PC-3 (cell line): ENCODE measurements around the gene RBMS2. TPM values are rescaled to one million over a fixed set of nuclear protein-coding genes. Genes with fewer than 3 reads are reported as not detected.
A peak's percentile ranks its signal among the peaks of the same experiment; 100 is the strongest.

Source experiments
- ATAC-seq: fragments of 200-7000 bp; cut with Tn5 transposase; 2 replicates; pipeline ENCODE4 v1.9.1; 2020; ENCODE audit warnings: mild to moderate bottlenecking, moderate library complexity
- BruUV-seq: library from RNA; stranded (reverse); fragments of 400-500 nt; replicated peaks from 2 replicates; lab custom pipeline; 2021; lab: Mats Ljungman, UMichigan
- CTCF ChIA-PET: fragments of 300-600 bp; sonication (Branson Sonifier 250); formaldehyde crosslinking; loops from one replicate; lab custom pipeline; 2022; ENCODE audit warnings: antibody characterized with exemption; lab: Charles Lee
- POLR2A ChIA-PET: fragments of 300-600 bp; sonication (Branson Sonifier 250); formaldehyde crosslinking; loops from one replicate; lab custom pipeline; 2022; ENCODE audit warnings: antibody characterized with exemption; ENCODE audit not compliant: unreplicated experiment; lab: Charles Lee
- DNase-seq: peaks from one replicate; pipeline ENCODE4 v3.0.0-alpha.2; 2015
- H2AFZ ChIP-seq: fragments of 300-600 bp; sonication (generic); 2 replicates; pipeline ENCODE4 v1.6.0; 2016; ENCODE audit warnings: antibody characterized with exemption, low read length
- H3F3A ChIP-seq: fragments of 300-600 bp; sonication (generic); one replicate; pipeline ENCODE4 v1.6.0; 2017; ENCODE audit warnings: antibody characterized with exemption, low read length, control low read depth, mild to moderate bottlenecking; ENCODE audit not compliant: unreplicated experiment
- H3K27ac ChIP-seq: fragments of 300-600 bp; sonication (generic); 2 replicates; pipeline ENCODE4 v1.5.1; 2016; ENCODE audit warnings: mild to moderate bottlenecking, low read length
- H3K27me3 ChIP-seq: fragments of 300-600 bp; sonication (generic); 2 replicates; pipeline ENCODE4 v1.6.1; 2016; ENCODE audit warnings: low read length, mixed read lengths
- H3K36me3 ChIP-seq: fragments of 300-600 bp; sonication (generic); 2 replicates; pipeline ENCODE4 v1.6.1; 2016; ENCODE audit warnings: low read depth, mixed run types, low read length, mixed read lengths
- H3K4me1 ChIP-seq: fragments of 300-600 bp; sonication (generic); 2 replicates; pipeline ENCODE4 v1.5.1; 2016; ENCODE audit warnings: low read length; ENCODE audit not compliant: insufficient read depth
- H3K4me2 ChIP-seq: fragments of 300-600 bp; sonication (generic); 2 replicates; pipeline ENCODE4 v1.6.0; 2016; ENCODE audit warnings: low read length
- H3K4me3 ChIP-seq: fragments of 300-600 bp; sonication (generic); 2 replicates; pipeline ENCODE4 v1.5.1; 2016; ENCODE audit warnings: mild to moderate bottlenecking, low read length, mixed read lengths
- H3K79me2 ChIP-seq: fragments of 300-600 bp; sonication (generic); 2 replicates; pipeline ENCODE4 v1.6.1; 2017; ENCODE audit warnings: low read length, mixed read lengths
- H3K9ac ChIP-seq: fragments of 300-600 bp; sonication (generic); 2 replicates; pipeline ENCODE4 v1.6.0; 2016; ENCODE audit warnings: mild to moderate bottlenecking, low read length
- H3K9me2 ChIP-seq: fragments of 300-600 bp; sonication (generic); replicated peaks from 2 replicates; pipeline ENCODE4 v1.6.1; 2016; ENCODE audit warnings: mixed run types, low read length, mixed read lengths
- H3K9me3 ChIP-seq: fragments of 300-600 bp; sonication (generic); 2 replicates; pipeline ENCODE4 v1.6.1; 2016; ENCODE audit warnings: low read length, mixed read lengths
- H4K20me1 ChIP-seq: fragments of 300-600 bp; sonication (generic); 2 replicates; pipeline ENCODE4 v1.6.1; 2016; ENCODE audit warnings: low read length, mixed read lengths
- CTCF ChIP-seq: fragments of 300-600 bp; sonication (generic); conservative IDR thresholded peaks from 2 replicates; pipeline ENCODE4 v1.5.1; 2017; ENCODE audit warnings: antibody characterized with exemption, low read depth, mild to moderate bottlenecking, low read length
- EZH2 ChIP-seq: fragments of 300-600 bp; sonication (generic); IDR thresholded peaks from one replicate; pipeline ENCODE4 v1.6.1; 2017; ENCODE audit warnings: antibody characterized with exemption, mild to moderate bottlenecking, low read length; ENCODE audit not compliant: unreplicated experiment
- EZH2phosphoT487 ChIP-seq: fragments of 300-600 bp; sonication (generic); IDR thresholded peaks from 2 replicates; pipeline ENCODE4 v1.6.1; 2018; ENCODE audit warnings: mild to moderate bottlenecking, antibody characterized with exemption, low read length, borderline replicate concordance
- intact Hi-C: fragments of 100-400 bp; cut with micrococcal nuclease; formaldehyde crosslinking; loops from 2 replicates; pipeline ENCODE4 v1.9.0; 2023
- total RNA-seq: library from RNA; depleted of rRNA; stranded (reverse); fragments of >200 nt; gene quantifications from 2 replicates; pipeline ENCODE4 v1.2.3, GENCODE V29; 2014

Gene RBMS2
- total RNA-seq, 1 experiment from 2014 or later = 10.2 TPM

GRCh38 chr12:56530390-56531055, 8.9 kb downstream of the RBMS2 start:
- H3K36me3 ChIP-seq = peaks cover 11% of the 10 kb centered on the region; the same call in 1 of the 2 replicates
- H4K20me1 ChIP-seq = no peaks in the 10 kb centered on the region
- H3K27ac ChIP-seq = no peak overlapping the region
- H3K4me3 ChIP-seq = no peak overlapping the region
- H3F3A ChIP-seq = no peaks in the 10 kb centered on the region
- H3K9me2 ChIP-seq = no peaks in the 10 kb centered on the region
- H3K9ac ChIP-seq = no peak overlapping the region
- ChIA-PET POLR2A (no interaction called here), CTCF (no interaction called here)
- peaks cover 20% of the 10 kb centered on the region for H3K4me1 ChIP-seq
- no TSS peak for BruUV-seq
- no peak overlapping the region for H3K4me2 ChIP-seq
- intact Hi-C loops = no loop called here
- no peak for ATAC-seq
- no peaks in the 10 kb centered on the region for H3K27me3 ChIP-seq
- H3K9me3 ChIP-seq = no peaks in the 10 kb centered on the region
- peaks cover 80% of the 10 kb centered on the region for H3K79me2 ChIP-seq
- H2AFZ ChIP-seq = no peak overlapping the region
- DNase-seq = no peak
- TF ChIP-seq EZH2phosphoT487 = no peak
- TF ChIP-seq EZH2 = no peak
- TF ChIP-seq CTCF = no peak

DNA sequence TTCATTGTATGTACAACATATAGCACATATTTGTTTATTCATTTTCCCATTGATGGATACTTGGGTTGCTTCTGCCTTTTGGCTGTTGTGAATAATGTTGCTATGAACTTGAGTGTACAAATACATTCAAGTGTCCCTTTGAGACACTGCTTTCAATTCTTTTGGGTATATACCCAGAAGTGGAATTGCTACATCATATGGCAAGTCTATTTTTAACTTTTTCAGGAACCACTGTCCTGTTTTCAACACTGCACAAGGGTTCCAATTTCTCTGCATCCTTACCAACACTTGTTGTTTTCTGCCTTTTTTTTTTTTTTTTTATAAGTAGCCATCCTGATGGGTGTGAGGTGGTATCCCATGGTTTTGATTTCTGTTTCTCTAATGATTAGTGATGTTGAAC, 15.9 kb downstream of the RBMS2 start:
- intact Hi-C loops = no loop called here
- Histone ChIP-seq H3K4me2 (0 out of 2 replicates have a peak overlapping the region, but pooled peaks have one; percentile 8), H3K79me2 (peaks cover 56% of the 10 kb centered on the region), H3K4me1 (peaks cover 7% of the 10 kb centered on the region), H3K4me3 (no peak overlapping the region), H2AFZ (no peak overlapping the region), H4K20me1 (no peaks in the 10 kb centered on the region), H3F3A (no peaks in the 10 kb centered on the region), H3K27ac (no peak overlapping the region), H3K9ac (no peak overlapping the region), H3K27me3 (no peaks in the 10 kb centered on the region), H3K9me2 (no peaks in the 10 kb centered on the region), H3K36me3 (0 out of 2 replicates have a peak, but pooled peaks cover 4% of the 10 kb centered on the region), H3K9me3 (no peaks in the 10 kb centered on the region)
- no TSS peak for BruUV-seq
- ChIA-PET CTCF (no interaction called here), POLR2A (no interaction called here)
- TF ChIP-seq CTCF (no peak), EZH2phosphoT487 (no peak), EZH2 (no peak)
- DNase-seq = no peak
- no peak for ATAC-seq

DNA sequence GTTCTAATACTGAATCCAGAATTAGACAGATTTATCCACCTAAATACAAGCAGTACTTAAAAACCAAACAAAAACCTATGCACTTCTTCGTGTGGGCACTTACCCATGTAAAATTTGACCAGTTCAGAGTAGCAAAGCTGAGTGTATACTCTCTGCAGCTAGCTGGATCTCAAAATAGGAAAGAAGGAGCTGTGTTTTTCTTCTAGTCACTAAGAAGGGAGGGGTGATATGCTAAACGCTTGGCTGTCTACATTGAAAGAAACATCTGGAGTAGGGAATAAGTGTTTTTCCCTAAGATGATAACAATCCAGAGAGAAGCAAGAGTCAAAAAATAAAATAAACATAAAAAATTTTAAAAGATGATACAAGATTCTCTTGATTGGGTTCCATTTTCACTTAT, 20.0 kb downstream of the RBMS2 start:
- DNase-seq = no peak
- CTCF ChIA-PET = interaction anchor here (0.6 to 0.9 kb wide), 2 partner anchors 28 to 95 kb away, joined by 3 read pairs; no protein-coding TSS in a partner anchor
- intact Hi-C loops = no loop called here
- no peaks in the 10 kb centered on the region for H3K9me2 ChIP-seq
- POLR2A ChIA-PET = interaction anchor here (0.5 kb wide), 1 partner anchor 20 kb away, joined by 4 read pairs; the partner anchor contains the start of gene RBMS2
- H3K4me2 ChIP-seq = no peak overlapping the region
- no TSS peak for BruUV-seq
- H3K79me2 ChIP-seq = peaks cover 31% of the 10 kb centered on the region
- H3K9me3 ChIP-seq = no peaks in the 10 kb centered on the region
- no peak overlapping the region for H2AFZ ChIP-seq
- peaks cover 7% of the 10 kb centered on the region for H3K4me1 ChIP-seq
- H3K27me3 ChIP-seq = no peaks in the 10 kb centered on the region
- no peaks in the 10 kb centered on the region for H4K20me1 ChIP-seq
- H3K4me3 ChIP-seq = no peak overlapping the region
- no peaks in the 10 kb centered on the region for H3K36me3 ChIP-seq
- TF ChIP-seq EZH2 (no peak), CTCF (no peak)
- H3K27ac ChIP-seq = no peak overlapping the region
- H3F3A ChIP-seq = no peaks in the 10 kb centered on the region
- ATAC-seq = no peak
- no peak overlapping the region for H3K9ac ChIP-seq
